ENCODE measurements around the gene CXCL17.

GRCh38 chr19:42394751-42395150 lies 48.0 kb downstream of the CXCL17 start:
- TF ChIP-seq CTCF (IDR thresholded peaks at IDR 0.05; ENCODE audit: low read depth, low read length, poor library complexity, severe bottlenecking) (no peak), EZH2phosphoT487 (IDR thresholded peaks at IDR 0.05; ENCODE audit: borderline replicate concordance, low read length) (no peak)

All from DOHH2 (cell line).